Neural cell (in vitro differentiated cells): ENCODE data around the gene USP7. TPM values are rescaled to one million over a fixed set of nuclear protein-coding genes. Genes with fewer than 3 reads are reported as not detected.

ENCODE experiments used
- H2AFZ ChIP-seq: fragments of 200-600, 300-800 bp; sonication (generic), shearing (Covaris generic); 2 replicates; pipeline ENCODE4 v1.6.0; 2014; ENCODE audit warnings: low read depth, mild to moderate bottlenecking, antibody characterized with exemption, low read length, moderate library complexity
- H3F3A ChIP-seq: fragments of 200-600 bp; shearing (Covaris generic); 2 replicates; pipeline ENCODE4 v1.6.1; 2016; ENCODE audit warnings: mild to moderate bottlenecking, moderate library complexity, mixed read lengths, antibody characterized with exemption, low read length; ENCODE audit not compliant: insufficient read depth, poor library complexity, severe bottlenecking
- H3K27ac ChIP-seq: fragments of 200-600, 300-800 bp; sonication (generic), shearing (Covaris generic); 2 replicates; pipeline ENCODE4 v1.5.1; 2014; ENCODE audit warnings: mild to moderate bottlenecking, low read length, moderate library complexity
- H3K27me3 ChIP-seq: fragments of 300-800, 200-600 bp; sonication (generic), shearing (Covaris generic); 2 replicates; pipeline ENCODE4 v1.6.0; 2014; ENCODE audit warnings: mild to moderate bottlenecking, low read depth, low read length, moderate library complexity; ENCODE audit not compliant: insufficient read depth
- H3K36me3 ChIP-seq: fragments of 300-800, 200-600 bp; sonication (generic), shearing (Covaris generic); 2 replicates; pipeline ENCODE4 v1.5.1; 2014; ENCODE audit warnings: mild to moderate bottlenecking, antibody characterized with exemption, low read length, moderate library complexity; ENCODE audit not compliant: insufficient read depth
- H3K4me2 ChIP-seq: fragments of 300-800, 200-600 bp; sonication (generic), shearing (Covaris generic); 2 replicates; pipeline ENCODE4 v1.6.0; 2014; ENCODE audit warnings: mild to moderate bottlenecking, low read length
- H3K4me3 ChIP-seq: fragments of 300-800, 200-600 bp; sonication (generic), shearing (Covaris generic); 2 replicates; pipeline ENCODE4 v1.5.1; 2014; ENCODE audit warnings: mild to moderate bottlenecking, low read length, moderate library complexity
- H3K79me2 ChIP-seq: fragments of 200-600 bp; shearing (Covaris generic); replicated peaks from 2 replicates; pipeline ENCODE4 v1.6.0; 2014; ENCODE audit warnings: mild to moderate bottlenecking, low read length, moderate library complexity; ENCODE audit not compliant: insufficient read depth
- H3K9ac ChIP-seq: fragments of 300-800, 200-600 bp; sonication (generic), shearing (Covaris generic); 2 replicates; pipeline ENCODE4 v1.6.1; 2016; ENCODE audit warnings: mild to moderate bottlenecking, low read length, mixed read lengths
- H3K9me2 ChIP-seq: fragments of 200-600 bp; shearing (Covaris generic); 2 replicates; pipeline ENCODE4 v1.6.1; 2016; ENCODE audit warnings: mild to moderate bottlenecking, low read length, mixed read lengths; ENCODE audit not compliant: insufficient read depth
- H3K9me3 ChIP-seq: fragments of 200-600, 300-800 bp; sonication (generic), shearing (Covaris generic); 2 replicates; pipeline ENCODE4 v1.6.1; 2016; ENCODE audit warnings: mild to moderate bottlenecking, mixed run types, low read length, moderate library complexity, mixed read lengths
- H4K20me1 ChIP-seq: fragments of 200-600 bp; shearing (Covaris generic); 2 replicates; pipeline ENCODE4 v1.6.1; 2016; ENCODE audit warnings: mild to moderate bottlenecking, mixed run types; ENCODE audit not compliant: insufficient read depth
- CTCF ChIP-seq: fragments of 450-650 bp; IDR thresholded peaks from 2 replicates; pipeline ENCODE4 v1.5.1; 2014; ENCODE audit warnings: antibody characterized with exemption, mild to moderate bottlenecking, moderate library complexity; ENCODE audit not compliant: poor library complexity, severe bottlenecking
- EP300 ChIP-seq: fragments of 450-650 bp; conservative IDR thresholded peaks from 2 replicates; pipeline ENCODE4 v1.6.1; 2014; ENCODE audit warnings: antibody characterized with exemption, mild to moderate bottlenecking, moderate library complexity; ENCODE audit not compliant: poor library complexity, severe bottlenecking
- EZH2 ChIP-seq: fragments of 200-600, 300-800 bp; shearing (Covaris generic), sonication (generic); IDR thresholded peaks from 2 replicates; pipeline ENCODE4 v1.6.1; 2014; ENCODE audit warnings: antibody characterized with exemption, low read length, borderline replicate concordance, mild to moderate bottlenecking; ENCODE audit not compliant: insufficient read depth, poor library complexity, severe bottlenecking
- MXI1 ChIP-seq: fragments of 450-650 bp; conservative IDR thresholded peaks from 2 replicates; pipeline ENCODE4 v1.6.1; 2014; ENCODE audit warnings: antibody characterized with exemption, mild to moderate bottlenecking; ENCODE audit not compliant: poor library complexity, severe bottlenecking
- POLR2AphosphoS5 ChIP-seq: IDR thresholded peaks from 2 replicates; pipeline ENCODE4 v1.6.1; 2012
- RAD21 ChIP-seq: fragments of 450-650 bp; conservative IDR thresholded peaks from 2 replicates; pipeline ENCODE4 v1.6.1; 2014; ENCODE audit warnings: antibody characterized with exemption, mild to moderate bottlenecking, moderate library complexity
- SMC3 ChIP-seq: fragments of 450-650 bp; conservative IDR thresholded peaks from 2 replicates; pipeline ENCODE4 v1.6.1; 2014; ENCODE audit warnings: antibody characterized with exemption, mild to moderate bottlenecking, moderate library complexity; ENCODE audit not compliant: poor library complexity
- TAF1 ChIP-seq: IDR thresholded peaks from 2 replicates; pipeline ENCODE4 v1.6.1; 2012; ENCODE audit warnings: low read depth
- polyA plus RNA-seq: library from polyadenylated mRNA; depleted of rRNA; stranded (reverse); fragments of >200 nt; gene quantifications from 2 replicates; pipeline ENCODE4 v1.2.3, GENCODE V29; 2014
- TF ChIP-seq, protein P1 (sequence below): IDR thresholded peaks from 2 replicates; pipeline ENCODE4 v1.6.1; 2012; ENCODE audit warnings: borderline replicate concordance

The USP7 gene
- polyA plus RNA-seq, 1 donor from 2014 or later, result 52.5 TPM

GRCh38 chr16:8863594-8864424 is 99.9 kb downstream of the USP7 start:
- Histone ChIP-seq H3F3A (no peaks in the 10 kb centered on the region), H3K4me3 (no peak overlapping the region), H3K36me3 (peaks cover 1% of the 10 kb centered on the region), H4K20me1 (peaks cover 3% of the 10 kb centered on the region), H3K27me3 (no peaks in the 10 kb centered on the region), H3K4me2 (no peak overlapping the region), H3K79me2 (peaks cover 73% of the 10 kb centered on the region), H2AFZ (no peak overlapping the region), H3K27ac (no peak overlapping the region), H3K9me2 (no peaks in the 10 kb centered on the region), H3K9me3 (no peaks in the 10 kb centered on the region), H3K9ac (no peak overlapping the region)
- TF ChIP-seq MXI1, result no peak
- no peak for TF ChIP-seq CTCF
- no peak for TF ChIP-seq TAF1
- no peak for TF ChIP-seq EZH2
- no peak for TF ChIP-seq RAD21
- TF ChIP-seq, protein P1, sequence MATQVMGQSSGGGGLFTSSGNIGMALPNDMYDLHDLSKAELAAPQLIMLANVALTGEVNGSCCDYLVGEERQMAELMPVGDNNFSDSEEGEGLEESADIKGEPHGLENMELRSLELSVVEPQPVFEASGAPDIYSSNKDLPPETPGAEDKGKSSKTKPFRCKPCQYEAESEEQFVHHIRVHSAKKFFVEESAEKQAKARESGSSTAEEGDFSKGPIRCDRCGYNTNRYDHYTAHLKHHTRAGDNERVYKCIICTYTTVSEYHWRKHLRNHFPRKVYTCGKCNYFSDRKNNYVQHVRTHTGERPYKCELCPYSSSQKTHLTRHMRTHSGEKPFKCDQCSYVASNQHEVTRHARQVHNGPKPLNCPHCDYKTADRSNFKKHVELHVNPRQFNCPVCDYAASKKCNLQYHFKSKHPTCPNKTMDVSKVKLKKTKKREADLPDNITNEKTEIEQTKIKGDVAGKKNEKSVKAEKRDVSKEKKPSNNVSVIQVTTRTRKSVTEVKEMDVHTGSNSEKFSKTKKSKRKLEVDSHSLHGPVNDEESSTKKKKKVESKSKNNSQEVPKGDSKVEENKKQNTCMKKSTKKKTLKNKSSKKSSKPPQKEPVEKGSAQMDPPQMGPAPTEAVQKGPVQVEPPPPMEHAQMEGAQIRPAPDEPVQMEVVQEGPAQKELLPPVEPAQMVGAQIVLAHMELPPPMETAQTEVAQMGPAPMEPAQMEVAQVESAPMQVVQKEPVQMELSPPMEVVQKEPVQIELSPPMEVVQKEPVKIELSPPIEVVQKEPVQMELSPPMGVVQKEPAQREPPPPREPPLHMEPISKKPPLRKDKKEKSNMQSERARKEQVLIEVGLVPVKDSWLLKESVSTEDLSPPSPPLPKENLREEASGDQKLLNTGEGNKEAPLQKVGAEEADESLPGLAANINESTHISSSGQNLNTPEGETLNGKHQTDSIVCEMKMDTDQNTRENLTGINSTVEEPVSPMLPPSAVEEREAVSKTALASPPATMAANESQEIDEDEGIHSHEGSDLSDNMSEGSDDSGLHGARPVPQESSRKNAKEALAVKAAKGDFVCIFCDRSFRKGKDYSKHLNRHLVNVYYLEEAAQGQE, result no peak
- no peak for TF ChIP-seq EP300
- no peak for TF ChIP-seq POLR2AphosphoS5
- TF ChIP-seq SMC3, result no peak

- no peak overlapping the region for H3K4me3 ChIP-seq
- no peak overlapping the region for H3K9ac ChIP-seq
- H3K27ac ChIP-seq, result no peak overlapping the region
- peaks cover 10% of the 10 kb centered on the region for H3K36me3 ChIP-seq
- H2AFZ ChIP-seq, result no peak overlapping the region
- H4K20me1 ChIP-seq, result peaks cover 3% of the 10 kb centered on the region
- no peaks in the 10 kb centered on the region for H3K9me3 ChIP-seq
- H3K9me2 ChIP-seq, result no peaks in the 10 kb centered on the region
- H3K4me2 ChIP-seq, result no peak overlapping the region
- TF ChIP-seq EZH2, result no peak
- TF ChIP-seq CTCF, result no peak
- TF ChIP-seq RAD21, result no peak
- no peak for TF ChIP-seq EP300
- no peaks in the 10 kb centered on the region for H3K27me3 ChIP-seq
- H3K79me2 ChIP-seq, result peaks cover 65% of the 10 kb centered on the region
- H3F3A ChIP-seq, result no peaks in the 10 kb centered on the region
Measured at GRCh38 chr16:8862309-8863130, 101.2 kb downstream of the USP7 start.
